Stimulated activated memory B cell treated with anti-CD40 and anti-IgM and Interleukin-4, amounts not matched to agents 10 μg/mL and 1 μg/mL and 100 μg/mL, for 72 hours (primary cell): ENCODE results near the gene APBB2.

ENCODE experiments used
- ATAC-seq: fragments of 150-1000 bp; cut with Tn5 transposase; 2 replicates; pipeline ENCODE4 v1.10.0; 2021
- H3K27ac Mint-ChIP-seq: one replicate; pipeline ENCODE4 v1.8.0; 2022; ENCODE audit warnings: mild to moderate bottlenecking, mixed read lengths
- H3K27me3 Mint-ChIP-seq: one replicate; pipeline ENCODE4 v1.8.0; 2022; ENCODE audit warnings: mixed read lengths
- H3K36me3 Mint-ChIP-seq: one replicate; pipeline ENCODE4 v1.8.0; 2022; ENCODE audit warnings: mixed read lengths
- H3K4me1 Mint-ChIP-seq: one replicate; pipeline ENCODE4 v1.8.0; 2022; ENCODE audit warnings: mixed read lengths
- H3K4me3 Mint-ChIP-seq: one replicate; pipeline ENCODE4 v1.8.0; 2022; ENCODE audit warnings: mild to moderate bottlenecking, moderate library complexity, mixed read lengths
- H3K9me3 Mint-ChIP-seq: one replicate; pipeline ENCODE4 v1.8.0; 2022; ENCODE audit warnings: mixed read lengths

Gene APBB2

DNA sequence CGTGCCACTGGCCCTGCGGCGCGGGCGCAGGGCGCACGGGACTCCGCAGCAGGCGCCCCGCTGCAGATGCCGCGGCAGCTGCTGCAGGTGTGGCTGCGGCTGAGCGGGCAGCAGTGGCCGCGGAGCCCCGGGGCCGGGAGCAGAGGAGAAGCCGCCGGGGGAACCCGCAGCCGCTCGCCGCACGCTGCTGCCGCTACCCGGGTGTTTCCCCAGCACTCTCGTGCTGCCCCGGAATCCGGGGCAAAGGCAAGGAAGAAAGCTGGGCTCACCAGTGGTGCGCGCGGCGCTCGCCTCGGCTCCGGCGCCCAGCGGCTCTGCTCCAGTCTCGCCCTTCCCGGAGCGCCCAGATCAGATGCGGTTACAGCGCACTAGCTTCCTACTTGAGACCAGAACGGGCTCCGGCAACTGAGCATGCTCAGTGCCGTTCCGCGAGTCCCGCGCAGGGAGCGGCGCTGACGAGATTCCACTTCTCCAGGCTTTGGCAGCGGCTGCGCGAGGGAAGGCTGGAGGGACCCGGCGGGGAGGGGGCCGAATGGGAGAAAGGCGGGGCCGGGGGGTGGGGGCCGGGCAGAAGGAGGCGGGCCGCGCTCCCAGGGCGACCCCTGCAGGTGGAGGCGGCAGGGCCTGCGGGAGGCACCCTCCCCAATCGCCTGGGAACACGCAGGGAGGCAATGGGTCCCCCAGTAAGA, at the start of gene APBB2:
Gene APBB2, minus strand, starts transcription at position 407 of the 689 bp plus-strand sequence. CDS start 181,288 bp downstream, outside the sequence.
- Mint-ChIP-seq H3K4me3 (peak within 1 kb of the TSS; percentile 71), H3K27ac (no peak within 1 kb of the TSS), H3K4me1 (peaks cover 18% of the 10 kb centered on the region), H3K27me3 (peaks cover 68% of the 10 kb centered on the region), H3K9me3 (no peaks in the 10 kb centered on the region), H3K36me3 (no peaks in the 10 kb centered on the region)
- peak; percentile 59 for ATAC-seq

DNA sequence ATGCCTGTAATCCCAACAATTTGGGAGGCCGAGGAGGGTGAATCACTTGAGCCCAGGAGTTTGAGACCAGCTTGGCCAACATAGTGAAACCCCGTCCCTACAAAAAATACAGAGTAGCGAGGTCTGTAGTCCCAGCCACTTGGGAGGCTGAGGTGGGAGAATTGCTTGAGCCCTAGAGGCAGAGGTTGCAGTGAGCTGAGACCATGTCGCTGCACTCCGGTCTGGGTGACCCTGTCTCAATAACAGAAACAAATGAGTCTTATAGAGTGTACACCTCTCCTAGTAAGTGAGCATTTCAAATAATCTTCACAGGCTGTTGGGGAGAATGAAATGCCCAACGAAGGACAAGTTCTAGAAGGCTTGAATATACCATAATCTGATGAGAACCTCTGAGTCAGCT, 47.9 kb upstream of the APBB2 start:
- ATAC-seq: no peak
- H3K36me3 Mint-ChIP-seq: no peaks in the 10 kb centered on the region
- H3K27me3 Mint-ChIP-seq: peaks cover 23% of the 10 kb centered on the region
- H3K4me1 Mint-ChIP-seq: peaks cover 7% of the 10 kb centered on the region
- H3K27ac Mint-ChIP-seq: no peak overlapping the region
- H3K4me3 Mint-ChIP-seq: no peak overlapping the region
- H3K9me3 Mint-ChIP-seq: no peaks in the 10 kb centered on the region

DNA sequence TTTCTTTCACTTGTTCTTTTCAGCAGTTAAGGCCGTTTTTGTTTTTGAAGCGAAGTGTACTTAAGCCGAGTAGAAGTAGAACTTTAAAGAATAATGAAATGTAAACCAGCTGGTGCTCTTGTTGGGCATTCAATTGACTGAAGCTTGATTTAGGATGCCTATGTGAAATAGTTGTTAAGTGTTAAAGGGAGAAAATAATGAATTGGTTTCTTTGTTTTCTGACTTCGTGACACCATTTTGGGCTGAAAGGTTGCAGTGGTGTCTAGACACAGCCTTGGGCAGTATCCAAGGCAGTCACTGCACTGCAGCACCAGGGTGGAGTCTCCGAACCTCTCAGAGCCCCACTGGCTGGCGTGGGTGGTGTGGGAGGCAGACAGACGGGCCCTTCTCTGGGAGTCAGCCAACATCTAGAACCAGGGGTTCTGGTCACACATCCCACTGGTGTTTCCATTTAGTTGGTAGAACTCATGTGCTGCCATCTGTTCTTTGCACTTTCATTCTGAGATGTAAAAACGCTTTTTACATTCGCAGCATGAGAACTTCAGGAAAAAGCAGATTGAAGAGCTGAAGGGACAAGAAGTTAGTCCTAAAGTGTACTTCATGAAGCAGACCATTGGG, 45.9 kb upstream of the APBB2 start:
- Mint-ChIP-seq H3K27me3 (peaks cover 41% of the 10 kb centered on the region), H3K9me3 (no peaks in the 10 kb centered on the region), H3K36me3 (no peaks in the 10 kb centered on the region), H3K4me3 (no peak overlapping the region), H3K4me1 (peaks cover 7% of the 10 kb centered on the region), H3K27ac (no peak overlapping the region)
- ATAC-seq: no peak

DNA sequence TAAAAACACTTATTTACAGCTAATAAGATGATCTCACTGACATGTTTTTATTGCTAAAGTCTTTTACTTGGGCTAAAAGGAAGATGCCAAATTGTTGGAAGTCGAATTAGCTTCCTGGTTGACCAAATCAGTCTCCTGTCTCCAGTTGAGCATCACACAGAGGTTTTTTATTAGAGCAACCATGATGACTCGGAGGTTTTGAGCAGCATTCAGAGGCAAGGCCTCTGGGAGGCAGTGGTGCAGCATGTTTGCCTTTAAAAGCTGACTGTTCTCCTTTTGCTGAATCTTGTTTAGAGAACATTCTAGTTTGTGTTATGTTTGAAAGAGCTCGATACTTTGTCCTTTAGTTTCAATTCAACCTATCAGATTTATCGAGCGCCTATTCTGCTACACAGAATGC, 44.4 kb upstream of the APBB2 start:
- no peaks in the 10 kb centered on the region for H3K9me3 Mint-ChIP-seq
- peaks cover 7% of the 10 kb centered on the region for H3K4me1 Mint-ChIP-seq
- H3K4me3 Mint-ChIP-seq: no peak overlapping the region
- no peaks in the 10 kb centered on the region for H3K36me3 Mint-ChIP-seq
- no peak overlapping the region for H3K27ac Mint-ChIP-seq
- no peak for ATAC-seq
- H3K27me3 Mint-ChIP-seq: peaks cover 55% of the 10 kb centered on the region

DNA sequence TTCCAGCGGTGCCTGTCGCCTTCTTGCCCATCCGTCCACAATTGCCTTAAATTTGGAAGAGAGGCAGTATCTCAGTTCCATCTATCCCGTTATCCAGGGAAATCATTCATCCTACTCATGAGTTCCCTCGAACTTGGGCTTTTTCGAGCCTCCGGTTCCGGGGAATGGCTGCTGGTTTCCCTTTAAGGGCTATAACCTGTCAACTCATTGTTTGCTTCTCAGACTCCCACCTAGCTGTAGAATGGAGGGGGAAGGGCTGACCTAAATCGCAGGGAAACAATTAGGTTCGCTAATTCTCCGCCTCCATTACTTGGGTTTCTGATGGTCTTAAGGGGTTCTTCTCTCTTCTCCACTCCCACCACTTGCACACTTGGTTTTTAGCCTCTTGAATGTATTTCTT, 43.6 kb upstream of the APBB2 start:
- Mint-ChIP-seq H3K27ac (no peak overlapping the region), H3K9me3 (peaks cover 2% of the 10 kb centered on the region), H3K36me3 (no peaks in the 10 kb centered on the region), H3K27me3 (peaks cover 64% of the 10 kb centered on the region), H3K4me3 (peak overlapping the region; percentile 53), H3K4me1 (peaks cover 7% of the 10 kb centered on the region)
- ATAC-seq: no peak

DNA sequence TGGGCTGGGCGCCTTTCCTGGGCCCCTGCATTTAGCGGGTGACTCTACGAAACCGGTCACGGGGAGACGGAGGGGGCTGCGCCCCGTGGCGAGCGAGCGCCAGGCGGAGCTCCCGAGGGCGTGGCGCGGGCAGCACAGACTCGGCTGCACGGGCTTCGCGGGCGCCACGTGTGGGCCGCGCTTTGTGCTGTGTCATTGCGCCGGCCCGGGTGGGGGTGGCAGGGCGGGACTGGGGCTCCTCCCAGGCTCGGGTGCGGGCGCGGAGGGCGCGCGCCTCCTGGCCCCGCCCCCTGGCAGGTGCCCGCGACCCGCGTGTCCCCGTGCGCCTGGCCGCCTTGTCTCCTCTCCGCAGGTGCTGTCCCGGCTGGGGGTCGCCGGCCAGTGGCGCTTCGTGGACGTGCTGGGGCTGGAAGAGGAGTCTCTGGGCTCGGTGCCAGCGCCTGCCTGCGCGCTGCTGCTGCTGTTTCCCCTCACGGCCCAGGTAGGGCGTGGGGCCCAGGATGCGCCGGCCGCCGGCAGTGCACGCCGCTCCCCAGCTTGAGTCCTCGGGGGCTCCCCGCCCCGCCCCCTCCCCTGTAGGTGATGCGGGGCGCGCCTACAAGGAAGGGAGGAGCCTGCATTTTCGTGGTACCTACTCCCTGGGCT, 43.0 kb upstream of the APBB2 start:
- ATAC-seq: peak; percentile 53
- peaks cover 65% of the 10 kb centered on the region for H3K27me3 Mint-ChIP-seq
- peak overlapping the region; percentile 53 for H3K4me3 Mint-ChIP-seq
- H3K27ac Mint-ChIP-seq: no peak overlapping the region
- no peaks in the 10 kb centered on the region for H3K36me3 Mint-ChIP-seq
- H3K4me1 Mint-ChIP-seq: peaks cover 7% of the 10 kb centered on the region
- peaks cover 3% of the 10 kb centered on the region for H3K9me3 Mint-ChIP-seq

DNA sequence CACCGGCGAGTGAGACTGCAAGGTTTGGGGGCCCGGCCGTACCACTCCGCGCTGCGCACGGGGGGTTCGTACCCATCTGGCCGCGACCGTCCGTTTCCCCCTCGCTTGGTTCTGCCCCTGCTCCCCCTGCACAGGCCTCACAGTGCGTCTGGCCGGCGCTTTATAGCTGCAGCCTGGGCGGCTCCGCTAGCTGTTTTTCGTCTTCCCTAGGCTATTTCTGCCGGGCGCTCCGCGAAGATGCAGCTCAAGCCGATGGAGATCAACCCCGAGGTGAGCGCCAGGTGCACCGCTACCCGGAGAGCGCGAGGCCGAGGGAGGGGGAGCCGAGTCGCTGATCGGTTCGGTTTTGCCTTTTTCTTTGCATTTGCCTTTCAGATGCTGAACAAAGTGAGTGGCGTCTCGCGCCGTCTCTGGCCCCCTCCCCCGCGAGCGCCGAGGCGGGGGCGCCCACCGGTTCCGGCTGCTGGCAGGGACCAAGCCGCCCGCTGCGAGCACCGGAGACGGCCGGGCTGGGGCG, 42.5 kb upstream of the APBB2 start, which contains the start of gene UCHL1:
Gene UCHL1, plus strand, starts transcription at position 189 of the 517 bp plus-strand sequence. Its CDS starts 49 bp downstream, at position 238.
- Mint-ChIP-seq H3K4me3 (peak within 1 kb of the TSS; percentile 53), H3K36me3 (no peaks in the 10 kb centered on the region), H3K27ac (no peak within 1 kb of the TSS), H3K27me3 (peaks cover 65% of the 10 kb centered on the region), H3K4me1 (peaks cover 7% of the 10 kb centered on the region), H3K9me3 (peaks cover 3% of the 10 kb centered on the region)
- ATAC-seq: no peak

DNA sequence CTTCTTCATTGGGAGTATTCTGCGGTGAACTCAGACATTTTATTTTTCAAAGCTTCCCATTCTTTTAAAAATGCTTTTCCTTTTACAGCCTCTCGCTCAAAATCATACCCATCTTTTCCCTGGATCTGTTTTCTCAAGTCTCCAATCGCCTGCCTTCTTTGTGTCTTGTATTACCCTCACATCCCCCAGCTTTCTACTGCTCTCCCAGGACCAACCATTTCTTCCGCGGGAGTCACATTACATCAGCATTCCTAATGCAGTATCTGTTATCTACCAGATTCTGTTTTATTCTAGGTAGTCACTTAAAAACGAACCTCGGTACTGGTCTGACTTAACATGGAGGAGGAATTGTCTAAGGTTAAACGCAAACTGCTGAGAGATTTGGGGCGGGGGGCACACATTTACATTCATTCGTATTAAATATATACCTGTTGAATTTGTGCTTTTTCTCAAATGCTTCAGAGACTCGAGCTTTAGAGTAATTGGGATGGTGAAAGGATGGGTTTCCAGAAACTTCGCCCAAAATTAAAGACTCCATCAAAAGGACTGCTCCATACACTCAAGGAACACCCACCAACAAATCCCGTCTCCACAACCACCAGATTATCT, 41.9 kb upstream of the APBB2 start:
- peaks cover 60% of the 10 kb centered on the region for H3K27me3 Mint-ChIP-seq
- H3K27ac Mint-ChIP-seq: no peak overlapping the region
- H3K4me1 Mint-ChIP-seq: peaks cover 7% of the 10 kb centered on the region
- peaks cover 3% of the 10 kb centered on the region for H3K9me3 Mint-ChIP-seq
- no peaks in the 10 kb centered on the region for H3K36me3 Mint-ChIP-seq
- peak overlapping the region; percentile 34 for H3K4me3 Mint-ChIP-seq
- no peak for ATAC-seq

DNA sequence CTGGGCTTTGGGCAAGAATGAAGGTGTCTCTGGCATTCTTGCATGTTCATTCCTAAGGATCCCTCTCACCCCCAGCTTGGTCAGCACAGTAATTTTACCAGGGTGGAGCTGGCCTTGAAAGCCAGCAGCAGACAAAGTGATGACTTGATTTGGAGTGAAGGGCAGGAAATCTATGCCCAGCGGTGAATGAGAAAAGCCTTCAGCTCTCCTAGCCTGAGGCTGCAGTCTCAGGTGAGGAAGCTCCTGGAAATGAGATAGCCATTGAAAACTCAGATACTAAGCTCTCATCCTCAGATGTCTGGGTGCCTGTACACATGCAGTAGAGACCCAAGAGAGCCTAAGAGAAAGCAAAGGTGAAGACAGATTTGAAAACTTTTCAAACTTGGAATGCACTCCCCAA, 31.6 kb upstream of the APBB2 start:
- Mint-ChIP-seq H3K9me3 (peaks cover 3% of the 10 kb centered on the region), H3K27me3 (no peaks in the 10 kb centered on the region), H3K4me1 (no peaks in the 10 kb centered on the region), H3K36me3 (no peaks in the 10 kb centered on the region), H3K27ac (no peak overlapping the region), H3K4me3 (no peak overlapping the region)
- no peak for ATAC-seq

DNA sequence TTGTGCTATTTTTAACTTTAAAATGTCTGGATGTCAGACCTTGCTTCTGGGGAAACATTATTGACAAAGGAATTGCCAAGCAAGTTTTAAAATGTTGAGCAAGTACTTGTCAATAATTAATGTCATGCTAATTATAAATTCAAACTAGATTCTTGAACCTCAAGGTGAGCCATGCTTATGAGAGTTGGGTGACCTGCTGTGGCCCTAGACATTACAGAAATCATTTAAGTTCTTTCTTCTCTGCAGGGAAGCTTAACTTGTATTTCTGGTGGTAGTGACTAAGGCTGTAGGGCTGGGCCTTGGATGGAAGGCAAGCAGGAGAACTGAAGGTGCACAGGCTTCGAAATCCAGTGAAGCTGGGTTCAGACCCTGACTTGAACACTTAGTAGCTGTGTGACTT, 27.6 kb upstream of the APBB2 start:
- H3K27me3 Mint-ChIP-seq: no peaks in the 10 kb centered on the region
- no peak for ATAC-seq
- no peak overlapping the region for H3K27ac Mint-ChIP-seq
- no peaks in the 10 kb centered on the region for H3K9me3 Mint-ChIP-seq
- H3K36me3 Mint-ChIP-seq: no peaks in the 10 kb centered on the region
- H3K4me1 Mint-ChIP-seq: no peaks in the 10 kb centered on the region
- no peak overlapping the region for H3K4me3 Mint-ChIP-seq

DNA sequence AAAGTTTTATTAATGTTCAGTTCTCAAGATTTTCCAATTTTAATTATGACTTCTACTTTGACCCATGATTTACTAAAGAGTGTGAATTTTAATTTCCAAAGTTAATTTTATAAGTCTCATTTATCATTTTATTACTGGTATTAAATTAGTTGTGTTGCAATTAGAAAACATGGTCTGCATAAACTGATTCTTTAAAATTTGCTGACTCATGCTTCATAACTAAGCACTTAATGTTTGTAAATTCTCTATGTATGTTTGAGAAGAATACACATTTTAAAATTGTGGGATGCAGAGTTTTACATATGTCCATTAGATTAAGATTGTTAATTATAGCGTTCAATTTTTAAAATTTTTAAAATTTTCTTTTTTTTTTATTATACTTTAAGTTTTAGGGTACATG, 22.2 kb upstream of the APBB2 start:
- ATAC-seq: no peak
- no peaks in the 10 kb centered on the region for H3K9me3 Mint-ChIP-seq
- no peaks in the 10 kb centered on the region for H3K4me1 Mint-ChIP-seq
- H3K27me3 Mint-ChIP-seq: no peaks in the 10 kb centered on the region
- no peak overlapping the region for H3K27ac Mint-ChIP-seq
- H3K4me3 Mint-ChIP-seq: no peak overlapping the region
- no peaks in the 10 kb centered on the region for H3K36me3 Mint-ChIP-seq

DNA sequence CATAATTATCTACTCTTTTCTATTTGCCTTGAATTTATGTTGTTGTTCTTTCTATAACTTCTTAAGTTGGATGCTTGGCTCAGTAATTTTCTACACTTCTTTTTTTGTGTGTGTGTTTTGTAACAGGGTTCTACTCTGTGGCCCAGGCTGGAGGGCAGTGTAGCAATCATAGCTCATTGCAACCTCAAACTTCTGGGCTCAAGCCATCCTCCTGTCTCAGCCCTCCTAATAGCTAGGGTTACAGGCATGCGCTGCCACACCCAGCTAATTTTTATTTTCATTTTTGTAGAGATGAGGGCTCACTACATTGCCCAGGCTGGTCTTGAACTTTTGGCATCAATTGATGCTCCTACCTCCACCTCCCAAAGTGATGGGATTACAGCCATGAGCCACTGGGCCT, 21.7 kb upstream of the APBB2 start:
- Mint-ChIP-seq H3K9me3 (no peaks in the 10 kb centered on the region), H3K36me3 (no peaks in the 10 kb centered on the region), H3K27ac (no peak overlapping the region), H3K4me3 (no peak overlapping the region), H3K4me1 (no peaks in the 10 kb centered on the region), H3K27me3 (no peaks in the 10 kb centered on the region)
- no peak for ATAC-seq

DNA sequence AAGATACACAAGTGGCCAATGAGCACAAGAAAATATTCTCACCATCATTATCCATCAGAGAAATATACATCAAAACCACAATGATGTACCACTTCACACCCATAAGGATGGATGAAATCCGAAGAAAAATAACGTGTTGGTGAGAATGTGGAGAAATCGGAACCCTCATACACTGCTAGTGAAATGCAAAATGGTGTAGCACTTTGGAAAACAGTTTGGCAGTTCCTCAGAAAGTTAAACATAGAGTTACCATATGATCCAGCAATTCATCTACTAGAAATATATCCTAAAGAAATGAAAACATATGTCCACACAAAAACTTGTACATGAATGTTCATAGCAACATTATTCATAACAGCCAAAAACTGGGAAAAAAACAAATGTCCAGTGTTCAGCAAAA, 18.5 kb upstream of the APBB2 start:
- no peak overlapping the region for H3K4me3 Mint-ChIP-seq
- no peaks in the 10 kb centered on the region for H3K36me3 Mint-ChIP-seq
- H3K4me1 Mint-ChIP-seq: no peaks in the 10 kb centered on the region
- H3K9me3 Mint-ChIP-seq: no peaks in the 10 kb centered on the region
- no peak for ATAC-seq
- peaks cover 6% of the 10 kb centered on the region for H3K27me3 Mint-ChIP-seq
- H3K27ac Mint-ChIP-seq: no peak overlapping the region

DNA sequence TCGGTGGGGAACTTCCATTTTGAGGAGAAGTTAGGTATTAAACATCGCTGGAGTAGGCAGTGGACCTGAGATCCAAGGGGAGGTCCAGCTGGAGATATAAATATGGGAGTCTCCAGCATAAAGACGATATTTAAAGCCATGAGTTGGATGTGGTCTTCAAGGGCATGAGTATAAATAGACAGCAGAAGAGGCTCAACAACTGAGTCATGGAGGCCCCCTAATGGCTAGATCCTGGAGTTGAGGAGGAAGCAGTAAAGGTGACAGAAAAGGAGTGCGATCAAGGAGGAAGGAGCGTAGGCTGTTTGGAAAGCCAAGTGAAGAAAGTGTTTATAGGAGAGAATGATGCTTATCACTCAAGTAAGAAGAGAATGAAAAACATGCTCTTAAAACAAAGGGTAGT, 18.1 kb upstream of the APBB2 start:
- Mint-ChIP-seq H3K4me1 (no peaks in the 10 kb centered on the region), H3K4me3 (no peak overlapping the region), H3K36me3 (no peaks in the 10 kb centered on the region), H3K9me3 (no peaks in the 10 kb centered on the region), H3K27me3 (peaks cover 10% of the 10 kb centered on the region), H3K27ac (no peak overlapping the region)
- no peak for ATAC-seq

DNA sequence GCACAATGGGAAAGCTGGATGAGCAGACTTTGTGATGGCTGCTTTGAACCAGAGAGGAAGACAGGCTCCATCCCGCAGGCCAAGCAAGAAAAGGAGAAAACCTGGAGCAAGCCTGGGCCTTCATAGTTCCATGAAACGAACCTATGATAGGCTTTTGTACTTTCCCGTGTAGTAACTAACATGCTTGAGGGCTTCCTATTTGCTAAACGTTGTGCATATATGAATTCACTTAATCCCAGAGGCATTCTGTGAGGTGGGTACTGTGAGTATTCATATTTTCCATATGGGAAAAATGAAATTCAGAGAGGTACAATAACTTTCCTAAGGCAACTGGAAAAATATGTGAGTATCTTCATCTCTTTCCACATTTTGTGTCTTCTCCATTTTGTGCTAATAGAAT, 13.6 kb upstream of the APBB2 start:
- Mint-ChIP-seq H3K4me3 (no peak overlapping the region), H3K4me1 (no peaks in the 10 kb centered on the region), H3K27ac (no peak overlapping the region), H3K27me3 (peaks cover 24% of the 10 kb centered on the region), H3K9me3 (no peaks in the 10 kb centered on the region), H3K36me3 (no peaks in the 10 kb centered on the region)
- ATAC-seq: no peak
